GM23338 (cell line): ENCODE data around the gene PSMD3. TPM values are rescaled to one million over a fixed set of nuclear protein-coding genes. Genes with fewer than 3 reads are reported as not detected.

ENCODE experiments used
- ATAC-seq: fragments of 200-7000 bp; cut with Tn5 transposase; 3 replicates; pipeline ENCODE4 v1.9.1; 2020
- DNase-seq: peaks from one replicate; pipeline ENCODE4 v3.0.0-alpha.2; 2015; ENCODE audit warnings: low spot score
- H2AFZ ChIP-seq: fragments of 200-600 bp; sonication (generic); 2 replicates; pipeline ENCODE4 v1.8.0; 2016; ENCODE audit warnings: antibody characterized with exemption, mild to moderate bottlenecking, moderate library complexity
- H3F3A ChIP-seq: fragments of 200-600 bp; sonication (generic); replicated peaks from 2 replicates; pipeline ENCODE4 v1.8.0; 2017; ENCODE audit warnings: antibody characterized with exemption, mixed run types, low read depth
- H3K27ac ChIP-seq: fragments of 200-600 bp; sonication (generic); 2 replicates; pipeline ENCODE4 v1.6.1; 2016; ENCODE audit warnings: low read depth
- H3K27me3 ChIP-seq: fragments of 200-600 bp; sonication (generic); 2 replicates; pipeline ENCODE4 v1.8.0; 2016; ENCODE audit warnings: mild to moderate bottlenecking, mixed run types, moderate library complexity; ENCODE audit not compliant: insufficient read depth
- H3K36me3 ChIP-seq: fragments of 200-600 bp; sonication (generic); 2 replicates; pipeline ENCODE4 v1.8.0; 2016; ENCODE audit warnings: mild to moderate bottlenecking; ENCODE audit not compliant: insufficient read depth
- H3K4me1 ChIP-seq: fragments of 200-600 bp; sonication (generic); 2 replicates; pipeline ENCODE4 v1.8.0; 2016; ENCODE audit warnings: mild to moderate bottlenecking, moderate library complexity; ENCODE audit not compliant: insufficient read depth
- H3K4me2 ChIP-seq: fragments of 200-600 bp; sonication (generic); 2 replicates; pipeline ENCODE4 v1.7.1; 2017; ENCODE audit warnings: mixed run types
- H3K4me3 ChIP-seq: fragments of 200-600 bp; sonication (generic); 2 replicates; pipeline ENCODE4 v1.6.1; 2016; ENCODE audit warnings: mixed run types
- H3K79me2 ChIP-seq: fragments of 200-600 bp; sonication (generic); replicated peaks from 2 replicates; pipeline ENCODE4 v1.8.0; 2017; ENCODE audit warnings: mild to moderate bottlenecking; ENCODE audit not compliant: insufficient read depth
- H3K9me2 ChIP-seq: fragments of 200-600 bp; sonication (generic); 2 replicates; pipeline ENCODE4 v1.8.0; 2017; ENCODE audit not compliant: insufficient read depth
- H4K20me1 ChIP-seq: fragments of 200-600 bp; sonication (generic); replicated peaks from 2 replicates; pipeline ENCODE4 v1.8.0; 2017; ENCODE audit warnings: mild to moderate bottlenecking; ENCODE audit not compliant: insufficient read depth
- H3K27ac Mint-ChIP-seq: 2 replicates; pipeline ENCODE4 v1.8.0; 2020; ENCODE audit warnings: inconsistent platforms, mild to moderate bottlenecking, moderate library complexity, mixed read lengths
- H3K27me3 Mint-ChIP-seq: 3 replicates; pipeline ENCODE4 v1.8.0; 2022; ENCODE audit warnings: low read depth, mild to moderate bottlenecking, moderate library complexity, mixed read lengths, inconsistent platforms; ENCODE audit not compliant: insufficient read depth, poor library complexity
- H3K36me3 Mint-ChIP-seq: 3 replicates; pipeline ENCODE4 v1.8.0; 2021; ENCODE audit warnings: low read depth, mild to moderate bottlenecking, inconsistent platforms, moderate library complexity, mixed read lengths
- H3K4me1 Mint-ChIP-seq: 3 replicates; pipeline ENCODE4 v1.8.0; 2020; ENCODE audit warnings: mild to moderate bottlenecking, inconsistent platforms, mixed read lengths
- H3K4me3 Mint-ChIP-seq: 3 replicates; pipeline ENCODE4 v1.8.0; 2021; ENCODE audit warnings: moderate library complexity, mild to moderate bottlenecking, inconsistent platforms, mixed read lengths
- H3K9me3 Mint-ChIP-seq: 3 replicates; pipeline ENCODE4 v1.8.0; 2020; ENCODE audit warnings: moderate library complexity, mild to moderate bottlenecking, inconsistent platforms, mixed read lengths
- ETS1 ChIP-seq: IDR thresholded peaks from 2 replicates; pipeline ENCODE4 v1.6.1; 2016; ENCODE audit warnings: antibody characterized with exemption
- JUNB ChIP-seq: IDR thresholded peaks from one replicate; pipeline ENCODE4 v1.6.1; 2016; ENCODE audit warnings: antibody characterized with exemption; ENCODE audit not compliant: unreplicated experiment
- NANOG ChIP-seq: IDR thresholded peaks from 2 replicates; pipeline ENCODE4 v1.6.1; 2016; ENCODE audit warnings: antibody characterized with exemption, borderline replicate concordance
- ZNF331 ChIP-seq: fragments of 250-450 bp; sonication (Bioruptor Pico); IDR thresholded peaks from 2 replicates; pipeline ENCODE4 v1.5.0; 2020; ENCODE audit warnings: low read depth, mild to moderate bottlenecking, moderate library complexity
- ZNF462 ChIP-seq: fragments of 250-450 bp; sonication (Bioruptor Pico); IDR thresholded peaks from 2 replicates; pipeline ENCODE4 v1.5.0; 2020; ENCODE audit warnings: mild to moderate bottlenecking, moderate library complexity
- polyA plus RNA-seq: library from polyadenylated mRNA; unstranded; fragments of >200 nt; fragmentation: Nextera tagmentation; extraction: Ambion mirVana; gene quantifications from 2 replicates; pipeline ENCODE4 v1.2.1, GENCODE V29; 2016
- total RNA-seq: library from RNA; depleted of rRNA; stranded (reverse); fragments of >200 nt; shearing (Covaris generic); gene quantifications from 2 replicates; pipeline ENCODE4 v1.2.3, GENCODE V29; 2014

Gene PSMD3
- total and polyA plus RNA-seq, 2 experiments from 2014 or later, result 112 to 217 TPM

GRCh38 chr17:40004072-40004471 lies 23.5 kb downstream of the PSMD3 start (continued):
- TF ChIP-seq ZNF331, result no peak
- no peak for TF ChIP-seq NANOG

- Histone ChIP-seq H4K20me1 (no peaks in the 10 kb centered on the region; the same call in 1 of the 2 replicates), H3K9me2 (no peaks in the 10 kb centered on the region), H3K79me2 (no peaks in the 10 kb centered on the region), H3K27ac (no peak overlapping the region), H3K4me1 (no peaks in the 10 kb centered on the region), H3K36me3 (no peaks in the 10 kb centered on the region), H3K4me3 (no peak overlapping the region), H3K4me2 (no peak overlapping the region), H2AFZ (no peak overlapping the region), H3F3A (no peaks in the 10 kb centered on the region), H3K27me3 (no peaks in the 10 kb centered on the region)
- no peak for ATAC-seq
- no peak for DNase-seq
- Mint-ChIP-seq H3K36me3 (no peaks in the 10 kb centered on the region), H3K9me3 (no peaks in the 10 kb centered on the region), H3K27me3 (no peaks in the 10 kb centered on the region), H3K27ac (no peak overlapping the region), H3K4me1 (no peaks in the 10 kb centered on the region; the same call in 2 of the 3 replicates), H3K4me3 (no peak overlapping the region)
- TF ChIP-seq ETS1 (no peak), ZNF331 (no peak), ZNF462 (CRISPR knock-in tag) (no peak), JUNB (no peak)
Measured at GRCh38 chr17:40004712-40005111, 24.1 kb downstream of the PSMD3 start.
